Keratinocyte (primary cell): ENCODE measurements around the gene ANKRD53. TPM values are rescaled to one million over a fixed set of nuclear protein-coding genes. Genes with fewer than 3 reads are reported as not detected.

ENCODE experiments used
- DNase-seq: peaks from one replicate; pipeline ENCODE4 v3.0.0-alpha.2; 2011; ENCODE audit warnings: low read depth, missing footprints, low spot score
- FAIRE-seq: peaks from 2 replicates; lab custom pipeline; 2011; peaks lifted over from hg19 to GRCh38; lab: Jason Lieb, UNC
- H2AFZ ChIP-seq: 2 replicates; pipeline ENCODE4 v1.6.0; 2012; ENCODE audit warnings: low read length, control low read depth, inconsistent platforms; ENCODE audit not compliant: control insufficient read depth
- H3K27ac ChIP-seq: 2 replicates; pipeline ENCODE4 v1.5.1; 2011; ENCODE audit warnings: low read length; ENCODE audit not compliant: control insufficient read depth, insufficient read depth
- H3K27me3 ChIP-seq: 3 replicates; pipeline ENCODE4 v1.6.0; 2011; ENCODE audit warnings: low read length; ENCODE audit not compliant: control insufficient read depth, insufficient read depth; ENCODE audit errors: extremely low read depth
- H3K36me3 ChIP-seq, 2 experiments: 2 replicates in 1 of 2; 3 replicates in 1 of 2; pipeline ENCODE4 v1.5.1; 2011; ENCODE audit warnings: low read length in 2 of 2, mild to moderate bottlenecking in 1 of 2; ENCODE audit not compliant: control insufficient read depth in 2 of 2, insufficient read depth in 2 of 2; ENCODE audit errors: extremely low read depth in 1 of 2
- H3K4me1 ChIP-seq: 3 replicates; pipeline ENCODE4 v1.5.1; 2011; ENCODE audit warnings: low read length; ENCODE audit not compliant: control insufficient read depth, insufficient read depth; ENCODE audit errors: extremely low read depth
- H3K4me2 ChIP-seq: 3 replicates; pipeline ENCODE4 v1.6.0; 2011; ENCODE audit warnings: low read depth, low read length; ENCODE audit not compliant: control insufficient read depth, insufficient read depth; ENCODE audit errors: extremely low read depth
- H3K4me3 ChIP-seq, 3 experiments: fragments of 200-600 bp in 1 of 3; sonication (generic) in 1 of 3; 2 replicates in 2 of 3; 3 replicates in 1 of 3; pipeline ENCODE4 v1.5.1; 2011 to 2016; ENCODE audit warnings: low read length in 3 of 3, mild to moderate bottlenecking in 3 of 3, control low read depth in 2 of 3, inconsistent platforms in 1 of 3, low read depth in 1 of 3, mixed read lengths in 1 of 3, mixed run types in 1 of 3, moderate library complexity in 1 of 3; ENCODE audit not compliant: control insufficient read depth in 2 of 3, insufficient read depth in 2 of 3; ENCODE audit errors: extremely low read depth in 1 of 3
- H3K79me2 ChIP-seq: 2 replicates; pipeline ENCODE4 v1.6.0; 2012; ENCODE audit warnings: low read length; ENCODE audit not compliant: control insufficient read depth, insufficient read depth
- H3K9ac ChIP-seq: 3 replicates; pipeline ENCODE4 v1.6.0; 2011; ENCODE audit warnings: low read length; ENCODE audit not compliant: control insufficient read depth, insufficient read depth; ENCODE audit errors: extremely low read depth
- H3K9me1 ChIP-seq: 3 replicates; pipeline ENCODE4 v1.6.0; 2011; ENCODE audit warnings: low read length; ENCODE audit not compliant: control insufficient read depth, insufficient read depth; ENCODE audit errors: extremely low read depth
- H3K9me3 ChIP-seq: 2 replicates; pipeline ENCODE4 v1.5.1; 2012; ENCODE audit warnings: low read depth, low read length; ENCODE audit not compliant: control insufficient read depth
- H4K20me1 ChIP-seq: 3 replicates; pipeline ENCODE4 v1.6.0; 2011; ENCODE audit warnings: low read length; ENCODE audit not compliant: control insufficient read depth, insufficient read depth; ENCODE audit errors: extremely low read depth
- CTCF ChIP-seq, 3 experiments: IDR thresholded peaks in 1 of 3; conservative IDR thresholded peaks in 1 of 3; optimal IDR thresholded peaks in 1 of 3; 2 replicates in 2 of 3; 3 replicates in 1 of 3; pipeline versions ENCODE3 to v1.5.1; 2011; ENCODE audit warnings: low read length in 3 of 3, mild to moderate bottlenecking in 3 of 3, moderate library complexity in 2 of 3, control low read depth in 1 of 3, inconsistent platforms in 1 of 3; ENCODE audit not compliant: insufficient read depth in 2 of 3; ENCODE audit errors: extremely low read depth in 1 of 3
- EZH2 ChIP-seq: IDR thresholded peaks from one replicate; pipeline ENCODE4 v1.6.1; 2012; ENCODE audit warnings: inconsistent platforms, mild to moderate bottlenecking, low read length, moderate library complexity
- dilution Hi-C: fragments of 300-500 bp; cut with MboI; formaldehyde crosslinking; loops from one replicate; pipeline ENCODE4 v1.7.0; 2020; ENCODE audit warnings: low sequenced_read_pairs; ENCODE audit not compliant: extremely low pct_ligation_motif_present
- polyA plus RNA-seq, 5 experiments: library from polyadenylated mRNA; depleted of rRNA in 3 of 5; stranded (reverse) in 3 of 5; stranded (forward) in 1 of 5; unstranded in 1 of 5; fragments of >200 nt; gene quantifications; 1 replicate in 1 of 5; 2 replicates in 3 of 5; 3 replicates in 1 of 5; pipeline versions ENCODE4 v1.2.1 to v1.2.3, GENCODE V29; 2011 to 2012; ENCODE audit warnings: missing spikeins in 2 of 5, low read depth in 1 of 5, low replicate concordance in 1 of 5

ANKRD53 gene
- polyA plus RNA-seq, 1 donor (not counting 4 experiments of a cell fraction or from before 2014, with no cell fraction given), result not detected

- no peak for FAIRE-seq
Observed at GRCh38 chr2:70939001-70939838, 39.2 kb upstream of the ANKRD53 start.

GRCh38 chr2:70939839-70940580, 38.4 kb upstream of the ANKRD53 start:
- no peaks in the 10 kb centered on the region for H3K9me3 ChIP-seq
- dilution Hi-C loops, result no loop called here
- H2AFZ ChIP-seq, result no peak overlapping the region
- TF ChIP-seq CTCF (optimal IDR thresholded peaks at IDR 0.05 in 1 of 3, IDR thresholded peaks at IDR 0.05 in 1 of 3, conservative IDR thresholded peaks at IDR 0.05 in 1 of 3; ENCODE audit: extremely low read depth in 1 of 3, insufficient read depth in 2 of 3, low read length in 3 of 3), result no peak
- TF ChIP-seq EZH2, result no peak
- no peak overlapping the region for H3K4me3 ChIP-seq
- no peak overlapping the region for H3K4me2 ChIP-seq
- H3K27me3 ChIP-seq, result peaks cover 22% of the 10 kb centered on the region
- H3K36me3 ChIP-seq, result no peaks in the 10 kb centered on the region
- DNase-seq, result no peak
- no peaks in the 10 kb centered on the region for H4K20me1 ChIP-seq
- H3K4me1 ChIP-seq, result no peaks in the 10 kb centered on the region
- no peaks in the 10 kb centered on the region for H3K9me1 ChIP-seq
- no peak overlapping the region for H3K9ac ChIP-seq
- FAIRE-seq, result no peak
- H3K27ac ChIP-seq, result no peak overlapping the region
- no peaks in the 10 kb centered on the region for H3K79me2 ChIP-seq

More at GRCh38 chr2:70939001-70939838, 39.2 kb upstream of the ANKRD53 start:
- no peaks in the 10 kb centered on the region for H3K9me1 ChIP-seq
- dilution Hi-C loops, result no loop called here
- H3K79me2 ChIP-seq, result no peaks in the 10 kb centered on the region
- H2AFZ ChIP-seq, result no peak overlapping the region
- no peaks in the 10 kb centered on the region for H3K36me3 ChIP-seq
- no peaks in the 10 kb centered on the region for H4K20me1 ChIP-seq
- H3K4me1 ChIP-seq, result no peaks in the 10 kb centered on the region
- no peak overlapping the region for H3K9ac ChIP-seq
- TF ChIP-seq CTCF (optimal IDR thresholded peaks at IDR 0.05 in 1 of 3, IDR thresholded peaks at IDR 0.05 in 1 of 3, conservative IDR thresholded peaks at IDR 0.05 in 1 of 3; ENCODE audit: extremely low read depth in 1 of 3, insufficient read depth in 2 of 3, low read length in 3 of 3), result no peak
- H3K4me3 ChIP-seq, result no peak overlapping the region
- DNase-seq, result no peak
- no peak overlapping the region for H3K4me2 ChIP-seq
- H3K27me3 ChIP-seq, result peaks cover 28% of the 10 kb centered on the region
- H3K27ac ChIP-seq, result no peak overlapping the region
- H3K9me3 ChIP-seq, result no peaks in the 10 kb centered on the region
